K562 (cell line): ENCODE measurements around the gene SLC8A1. TPM values are rescaled to one million over a fixed set of nuclear protein-coding genes. Genes with fewer than 3 reads are reported as not detected.

Experiments used
- ATAC-seq: fragments of 200-7000 bp; cut with Tn5 transposase; 3 replicates; pipeline ENCODE4 v1.9.1; 2020; ENCODE audit warnings: moderate library complexity
- BruUV-seq: library from RNA; stranded (reverse); fragments of 400-500 nt; replicated peaks from 2 replicates; lab custom pipeline; 2021; lab: Mats Ljungman, UMichigan
- CTCF ChIA-PET: fragments of 300-600 bp; formaldehyde crosslinking; extraction: SDS; loops from one replicate; lab custom pipeline; 2021; ENCODE audit warnings: low intra/inter-chr PET ratio; lab: Yijun Ruan, JAX
- POLR2A ChIA-PET: fragments of 300-600, 350-650 bp; sonication (Branson Sonifier 250); formaldehyde crosslinking; extraction: SDS; loops from one replicate; lab custom pipeline; 2021; ENCODE audit warnings: antibody characterized with exemption, inconsistent platforms; lab: Yijun Ruan, JAX
- DNase-seq, 4 experiments: peaks; one replicate each; pipeline versions ENCODE4 v3.0.0 to v3.0.0-alpha.2; 2011 to 2018; ENCODE audit warnings: low spot score in 3 of 4, mixed read lengths in 3 of 4; ENCODE audit errors: extremely low read depth in 1 of 4
- FAIRE-seq: peaks from 2 replicates; lab custom pipeline; 2011; peaks lifted over from hg19 to GRCh38; lab: Jason Lieb, UNC
- H2AFZ ChIP-seq: 2 replicates; pipeline ENCODE4 v1.6.0; 2011; ENCODE audit warnings: low read depth, low read length, control low read depth, inconsistent platforms
- H3K27ac ChIP-seq: fragments of 200-600 bp; 3 replicates; pipeline ENCODE4 v1.8.0; 2011; ENCODE audit warnings: low read depth, mild to moderate bottlenecking, control low read depth, inconsistent platforms, low read length, moderate library complexity, mixed read lengths; ENCODE audit errors: extremely low read depth
- H3K27me3 ChIP-seq, 2 experiments: fragments of 300-600 bp in 1 of 2; 2 replicates in 1 of 2; 3 replicates in 1 of 2; pipeline versions ENCODE4 v1.6.0 to v1.8.0; 2011; ENCODE audit warnings: inconsistent platforms in 2 of 2, low read length in 2 of 2, mild to moderate bottlenecking in 1 of 2, mixed read lengths in 1 of 2, moderate library complexity in 1 of 2; ENCODE audit not compliant: control insufficient read depth in 2 of 2, insufficient read depth in 2 of 2
- H3K36me3 ChIP-seq: fragments of 300-600 bp; 3 replicates; pipeline ENCODE4 v1.8.0; 2011; ENCODE audit warnings: mild to moderate bottlenecking, low read length, inconsistent platforms; ENCODE audit not compliant: control insufficient read depth, insufficient read depth
- H3K4me1 ChIP-seq, 2 experiments: fragments of 200-600 bp in 1 of 2; replicated peaks in 1 of 2; 2 replicates in 1 of 2; 3 replicates in 1 of 2; pipeline versions ENCODE4 v1.5.1 to v1.8.0; 2011; ENCODE audit warnings: inconsistent platforms in 2 of 2, low read length in 2 of 2, mild to moderate bottlenecking in 1 of 2, mixed read lengths in 1 of 2, moderate library complexity in 1 of 2; ENCODE audit not compliant: control insufficient read depth in 2 of 2, insufficient read depth in 2 of 2
- H3K4me2 ChIP-seq: 2 replicates; pipeline ENCODE4 v1.6.1; 2011; ENCODE audit warnings: low read length, control low read depth, inconsistent platforms, mixed read lengths; ENCODE audit not compliant: insufficient read depth
- H3K4me3 ChIP-seq: fragments of 200-600 bp; sonication (generic), shearing (Covaris generic); 2 replicates; pipeline ENCODE4 v1.5.1; 2016; ENCODE audit warnings: control low read depth, inconsistent platforms
- H3K79me2 ChIP-seq: fragments of 200-600 bp; 3 replicates; pipeline ENCODE4 v1.8.0; 2011; ENCODE audit warnings: low read length, inconsistent platforms; ENCODE audit not compliant: control insufficient read depth, insufficient read depth
- H3K9ac ChIP-seq, 2 experiments: 2 replicates each; pipeline versions ENCODE4 v1.6.0 to v1.6.1; 2011; ENCODE audit warnings: low read depth in 2 of 2, low read length in 2 of 2, control low read depth in 1 of 2, inconsistent platforms in 1 of 2, mild to moderate bottlenecking in 1 of 2, mixed read lengths in 1 of 2; ENCODE audit not compliant: insufficient read depth in 1 of 2
- H3K9me1 ChIP-seq: one replicate; pipeline ENCODE4 v1.6.0; 2011; ENCODE audit warnings: inconsistent platforms, mild to moderate bottlenecking, low read length, moderate library complexity; ENCODE audit not compliant: control insufficient read depth, insufficient read depth
- H3K9me3 ChIP-seq: replicated peaks from 2 replicates; pipeline ENCODE4 v1.5.1; 2011; ENCODE audit warnings: low read depth, low read length, inconsistent platforms; ENCODE audit not compliant: control insufficient read depth, insufficient read depth
- H4K20me1 ChIP-seq: replicated peaks from 2 replicates; pipeline ENCODE4 v1.6.1; 2011; ENCODE audit warnings: low read length, inconsistent platforms, mixed read lengths; ENCODE audit not compliant: control insufficient read depth, insufficient read depth
- CHCHD3 ChIP-seq: fragments of 250-450 bp; sonication (Bioruptor Pico); IDR thresholded peaks from 2 replicates; pipeline ENCODE4 v2.1.2; 2022; ENCODE audit warnings: mild to moderate bottlenecking
- E2F4 ChIP-seq: sonication (generic); formaldehyde crosslinking; IDR thresholded peaks from 2 replicates; pipeline ENCODE4 v1.8.0; 2022; ENCODE audit warnings: mild to moderate bottlenecking, low read depth, missing genetic modification reagents
- EGR1 ChIP-seq: fragments of 450-650 bp; conservative IDR thresholded peaks from 2 replicates; pipeline ENCODE4 v1.6.1; 2017; ENCODE audit warnings: mild to moderate bottlenecking
- GATAD2B ChIP-seq: fragments of 450-650 bp; IDR thresholded peaks from 2 replicates; pipeline ENCODE4 v1.6.1; 2017; ENCODE audit warnings: mild to moderate bottlenecking, borderline replicate concordance
- ILK ChIP-seq: fragments of 450-650 bp; IDR thresholded peaks from 2 replicates; pipeline ENCODE4 v1.6.1; 2016; ENCODE audit warnings: missing genetic modification characterization, low read depth, mild to moderate bottlenecking, missing compliant biosample characterization, moderate library complexity, borderline replicate concordance
- KAT8 ChIP-seq: fragments of 450-650 bp; IDR thresholded peaks from 2 replicates; pipeline ENCODE4 v1.6.1; 2016; ENCODE audit warnings: low read depth, mild to moderate bottlenecking
- MLX ChIP-seq, 2 experiments: fragments of 450-650 bp in 1 of 2; sonication (generic) in 1 of 2; formaldehyde crosslinking; conservative IDR thresholded peaks; 2 replicates each; pipeline versions ENCODE4 v1.4.0 to v1.8.1; 2020 to 2022; ENCODE audit warnings: mild to moderate bottlenecking in 1 of 2, missing genetic modification reagents in 1 of 2
- NR1H2 ChIP-seq: sonication (generic); formaldehyde crosslinking; IDR thresholded peaks from 2 replicates; pipeline ENCODE4 v1.4.0; 2020; ENCODE audit warnings: mild to moderate bottlenecking, missing genetic modification reagents
- OTX1 ChIP-seq: fragments of 450-650 bp; formaldehyde crosslinking; IDR thresholded peaks from 2 replicates; pipeline ENCODE4 v1.4.0; 2022; ENCODE audit warnings: mild to moderate bottlenecking
- SREBF1 ChIP-seq: fragments of 150-350 bp; IDR thresholded peaks from 2 replicates; pipeline ENCODE4 v1.6.1; 2014; ENCODE audit warnings: antibody characterized with exemption, low read depth, low read length, borderline replicate concordance
- ZNF668 ChIP-seq: fragments of 250-450 bp; sonication (Bioruptor Pico); IDR thresholded peaks from 2 replicates; pipeline ENCODE4 v1.8.0; 2022; ENCODE audit warnings: mild to moderate bottlenecking, inconsistent platforms
- ZNF76 ChIP-seq: fragments of 250-450 bp; sonication (Bioruptor Pico); IDR thresholded peaks from 2 replicates; pipeline ENCODE4 v1.4.0; 2020; ENCODE audit warnings: mild to moderate bottlenecking, moderate library complexity, borderline replicate concordance
- ZNF778 ChIP-seq: fragments of 450-650 bp; formaldehyde crosslinking; IDR thresholded peaks from 2 replicates; pipeline ENCODE4 v1.4.0; 2020; ENCODE audit warnings: mild to moderate bottlenecking, moderate library complexity
- WGBS: fragments of 100-300 bp; shearing (Covaris generic); methylation state at CpG from one replicate; pipeline ENCODE4 v1.1.6; 2016; ENCODE audit warnings: low coverage, mixed read lengths; ENCODE audit not compliant: insufficient coverage; ENCODE audit errors: missing lambda C conversion rate; 5-methylcytosine and 5-hydroxymethylcytosine counted together
- in situ Hi-C: fragments of 300-500 bp; cut with MboI; formaldehyde crosslinking; loops from 4 replicates; pipeline ENCODE4 v1.15.0; 2018; ENCODE audit warnings: inconsistent platforms, mixed read lengths
- intact Hi-C: fragments of 100-400 bp; cut with micrococcal nuclease; formaldehyde crosslinking; loops from 2 replicates; pipeline ENCODE4 v1.14.2; 2022
- polyA plus RNA-seq, 8 experiments: library from polyadenylated mRNA; depleted of rRNA in 4 of 8; stranded (reverse) in 5 of 8; unstranded in 3 of 8; fragments of >200 nt; fragmentation: Nextera tagmentation in 2 of 8; fragmentation: Illumina TruSeq in 1 of 8; extraction: Ambion mirVana in 2 of 8; extraction: Trizol in 1 of 8; gene quantifications; 2 replicates each; pipeline versions ENCODE4 v1.2.1 to v1.2.3, GENCODE V29; 2011 to 2014; ENCODE audit warnings: inconsistent platforms in 1 of 8, missing spikeins in 1 of 8
- total RNA-seq, 7 experiments: library from RNA; depleted of rRNA in 6 of 7; stranded (reverse); fragments of >200 nt in 6 of 7; fragmentation: Illumina TruSeq in 2 of 7; extraction: Trizol in 2 of 7; gene quantifications; 2 replicates each; pipeline versions ENCODE4 v1.2.1 to v1.2.3, GENCODE V29; 2011 to 2021; ENCODE audit warnings: low replicate concordance in 1 of 7

The SLC8A1 gene
- total and polyA plus RNA-seq, 9 of the 15 experiments (the other 6 are each of a cell fraction or from before 2014, with no cell fraction given): not detected

- H3K9me3 ChIP-seq: no peaks in the 10 kb centered on the region
- in situ Hi-C loops: no loop called here
- POLR2A ChIA-PET: no interaction called here
- H3K9me1 ChIP-seq: no peaks in the 10 kb centered on the region
- intact Hi-C loops: no loop called here
- H3K27ac ChIP-seq: no peak overlapping the region
- no peak for ATAC-seq
- H3K9ac ChIP-seq: no peak overlapping the region
- no peak for FAIRE-seq
- BruUV-seq: no TSS peak
- H3K27me3 ChIP-seq: no peaks in the 10 kb centered on the region
- H4K20me1 ChIP-seq: no peaks in the 10 kb centered on the region
- TF ChIP-seq CHCHD3 (CRISPR knock-in tag) (no peak), MLX (CRISPR knock-in tag; conservative IDR thresholded peaks at IDR 0.05) (no peak), EGR1 (no peak), ZNF76 (CRISPR knock-in tag) (no peak), ZNF778 (CRISPR knock-in tag) (no peak), E2F4 (CRISPR knock-in tag) (no peak), KAT8 (no peak), NR1H2 (no peak), GATAD2B (no peak), ILK (tag) (no peak), OTX1 (CRISPR knock-in tag) (no peak), SREBF1 (no peak), ZNF668 (CRISPR knock-in tag) (no peak)
- TF ChIP-seq, all 486 proteins: peak for 0
- Histone ChIP-seq H2AFZ (no peak overlapping the region), H3K4me2 (no peak overlapping the region), H3K36me3 (no peaks in the 10 kb centered on the region), H3K79me2 (no peaks in the 10 kb centered on the region), H3K4me1 (no peaks in the 10 kb centered on the region), H3K4me3 (no peak overlapping the region)
- CTCF ChIA-PET: no interaction called here
- no peak for DNase-seq
- WGBS: 0% methylated on average over 6 of the region's 6 CpGs
Observed at GRCh38 chr2:40177366-40177765, 274.5 kb downstream of the SLC8A1 start.
